Measurements from ENCODE around the gene MAPK1IP1L.

The MAPK1IP1L gene

DNA sequence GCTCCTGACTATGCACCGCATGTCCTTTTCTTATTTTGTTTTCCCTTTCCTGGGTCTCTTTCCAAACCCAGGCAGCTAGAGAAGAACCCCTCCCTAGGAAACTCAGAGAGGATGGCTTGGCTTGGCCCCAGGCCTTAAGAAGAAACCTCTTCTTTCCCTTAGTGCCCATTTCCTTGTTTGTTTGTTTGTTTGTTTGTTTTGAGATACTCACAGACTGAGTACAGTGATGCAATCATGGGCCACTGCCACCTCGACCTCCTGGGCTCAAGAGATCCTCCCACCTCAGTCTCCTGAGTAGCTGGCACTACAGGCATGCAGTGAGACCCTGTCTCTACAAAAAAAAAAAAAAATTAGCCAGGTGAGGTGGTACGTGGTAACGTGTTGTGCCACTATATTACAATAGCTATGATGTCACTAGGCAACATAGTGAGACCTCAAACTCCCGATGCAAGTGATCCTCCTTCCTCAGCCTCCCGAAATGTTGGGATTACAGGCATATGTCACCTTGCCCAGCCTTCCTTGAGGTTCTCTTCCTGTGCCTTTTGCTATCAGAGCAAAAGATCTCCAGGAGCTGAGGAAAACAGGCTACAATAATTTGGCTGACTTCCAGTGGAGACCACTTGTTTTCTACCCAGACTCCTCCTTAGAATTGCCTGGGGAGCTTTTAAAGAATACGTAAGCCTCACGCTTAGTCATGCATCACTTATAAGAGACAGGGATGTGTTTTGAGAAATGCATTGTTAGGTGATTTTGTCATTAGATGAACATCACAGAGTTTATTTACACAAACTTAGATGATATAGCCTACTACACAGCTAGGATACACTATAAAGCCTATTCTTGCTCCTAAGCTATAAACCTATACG is 43.1 kb downstream of the MAPK1IP1L start:
- in situ Hi-C loops (cut with MboI; ENCODE audit: low sequenced_read_pairs), result loop anchor here (10.0 kb wide), 1 partner anchor 60 kb away; no protein-coding TSS in a partner anchor

DNA sequence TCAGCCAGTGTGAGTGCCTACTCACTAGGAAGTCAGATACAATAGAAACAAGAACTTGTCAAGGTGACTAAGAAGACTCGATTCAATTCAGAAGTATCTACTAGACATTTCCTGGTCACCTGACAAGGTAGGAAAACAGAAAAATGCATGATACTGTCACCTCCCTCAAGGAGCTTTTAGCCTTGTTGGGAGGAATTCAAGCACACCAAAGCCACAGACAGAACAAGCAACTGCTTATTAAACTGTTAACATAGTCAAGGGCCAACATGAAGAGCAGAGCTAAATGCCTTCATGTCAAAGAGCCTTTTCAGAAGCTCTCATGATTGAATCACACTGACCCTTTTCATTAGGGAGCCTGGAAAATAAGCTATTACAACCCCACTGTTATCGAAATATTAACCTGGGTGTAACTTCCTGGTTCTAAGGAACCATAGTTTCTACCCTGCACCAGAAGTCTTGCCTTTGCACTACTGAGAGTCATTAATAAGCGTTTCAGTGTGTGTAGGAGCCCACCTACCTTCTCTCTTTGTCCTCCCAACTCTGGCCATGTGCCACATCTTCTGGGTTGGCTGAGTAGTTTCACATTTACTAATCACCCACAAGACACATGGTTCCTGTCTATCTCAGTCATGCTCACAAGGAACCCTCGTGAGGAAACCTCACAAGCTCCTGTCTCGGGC is 46.6 kb downstream of the MAPK1IP1L start:
- in situ Hi-C loops (cut with MboI; ENCODE audit: low sequenced_read_pairs), result loop anchor here (10.0 kb wide), 1 partner anchor 57 kb away; no protein-coding TSS in a partner anchor

GRCh38 chr14:55098561-55098898 is 47.1 kb downstream of the MAPK1IP1L start:
- in situ Hi-C loops (cut with MboI; ENCODE audit: low sequenced_read_pairs), result loop anchor here (10.0 kb wide), 1 partner anchor 56 kb away; no protein-coding TSS in a partner anchor

- in situ Hi-C loops (cut with MboI; ENCODE audit: low sequenced_read_pairs), result loop anchor here (10.0 kb wide), 1 partner anchor 55 kb away; no protein-coding TSS in a partner anchor
Observed at GRCh38 chr14:55099756-55100155, 48.3 kb downstream of the MAPK1IP1L start.

- in situ Hi-C loops (cut with MboI; ENCODE audit: low sequenced_read_pairs), result no loop called here
Observed at GRCh38 chr14:55101698-55102097, 50.3 kb downstream of the MAPK1IP1L start.

DNA sequence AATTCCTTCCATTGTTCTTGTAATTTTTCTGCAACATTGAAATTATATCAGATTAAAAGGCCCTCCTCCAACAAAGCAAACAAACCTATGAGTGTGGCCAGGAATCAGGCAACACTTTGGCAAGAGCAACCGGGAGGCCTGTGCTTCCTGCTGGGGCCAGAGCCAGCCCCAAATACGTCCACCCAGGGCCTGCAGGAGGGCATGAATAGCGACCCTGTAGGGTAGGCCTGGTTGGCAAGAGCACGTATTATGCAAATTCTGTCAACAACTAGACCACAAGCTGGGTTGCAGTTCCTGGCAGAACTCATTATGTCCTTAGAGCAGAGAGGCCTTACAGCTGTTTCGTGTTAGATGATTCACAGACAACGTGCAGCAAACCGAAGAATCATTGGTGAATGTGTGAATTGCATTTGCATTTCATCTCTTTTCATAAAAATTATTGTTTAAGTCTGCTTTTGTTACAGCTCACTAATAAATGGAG is 50.7 kb downstream of the MAPK1IP1L start:
- in situ Hi-C loops (cut with MboI; ENCODE audit: low sequenced_read_pairs), result no loop called here

GRCh38 chr14:55103005-55103640 is 51.7 kb downstream of the MAPK1IP1L start:
- in situ Hi-C loops (cut with MboI; ENCODE audit: low sequenced_read_pairs), result no loop called here

GRCh38 chr14:55103971-55104954 is 52.8 kb downstream of the MAPK1IP1L start:
- in situ Hi-C loops (cut with MboI; ENCODE audit: low sequenced_read_pairs), result no loop called here

DNA sequence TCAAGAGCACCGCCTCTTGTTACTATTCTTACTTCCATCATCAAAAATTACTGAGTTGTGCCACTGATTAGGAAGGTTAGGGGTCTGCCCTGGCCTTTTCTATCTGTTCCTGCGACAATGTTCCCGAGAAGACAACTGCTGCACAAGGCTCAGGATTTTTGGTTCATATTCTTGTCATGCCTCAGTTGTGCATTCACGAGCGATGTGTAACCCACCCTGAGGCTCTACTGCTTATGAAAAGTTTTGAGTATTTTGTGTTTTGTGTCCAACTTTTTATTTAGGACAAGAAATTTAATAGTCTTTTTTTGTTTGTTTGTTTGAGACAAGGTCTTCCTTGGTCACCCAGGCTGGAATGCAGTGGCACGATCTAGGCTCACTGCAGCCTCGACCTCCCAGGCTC is 54.5 kb downstream of the MAPK1IP1L start:
- in situ Hi-C loops (cut with MboI; ENCODE audit: low sequenced_read_pairs), result no loop called here

GRCh38 chr14:55107766-55108554 is 56.5 kb downstream of the MAPK1IP1L start:
- in situ Hi-C loops (cut with MboI; ENCODE audit: low sequenced_read_pairs), result no loop called here

GRCh38 chr14:55109836-55110235 is 58.4 kb downstream of the MAPK1IP1L start:
- in situ Hi-C loops (cut with MboI; ENCODE audit: low sequenced_read_pairs), result no loop called here

DNA sequence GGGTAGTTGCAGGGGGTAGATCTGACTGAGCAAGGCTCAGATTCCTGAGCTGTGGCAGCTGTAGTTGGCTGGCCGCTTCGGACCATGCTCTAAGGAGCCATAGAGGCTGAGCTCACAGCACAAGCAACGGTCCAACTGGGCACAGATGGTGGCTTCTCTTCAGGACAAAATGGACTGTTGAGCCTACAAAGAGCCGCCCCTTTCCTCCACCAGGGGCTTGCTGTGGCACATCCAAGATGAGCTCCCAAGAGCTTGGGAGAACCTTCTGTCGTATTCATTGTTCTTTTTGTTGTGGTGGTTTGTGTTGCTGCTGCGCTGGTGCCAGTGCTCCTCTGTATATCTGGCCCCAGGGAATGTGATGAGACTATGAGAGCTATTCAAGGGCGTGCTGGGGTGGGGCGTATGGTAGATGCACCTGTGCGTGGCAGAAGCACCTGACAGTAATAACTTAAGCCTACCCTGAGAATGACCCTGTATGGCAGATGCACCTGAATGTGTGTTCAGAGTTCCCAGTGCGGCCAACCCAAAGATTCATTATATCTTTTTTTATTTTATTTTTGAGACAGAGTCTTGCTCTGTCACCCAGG is 59.8 kb downstream of the MAPK1IP1L start:
- in situ Hi-C loops (cut with MboI; ENCODE audit: low sequenced_read_pairs), result no loop called here

GRCh38 chr14:55114720-55115119 is 63.3 kb downstream of the MAPK1IP1L start:
- in situ Hi-C loops (cut with MboI; ENCODE audit: low sequenced_read_pairs), result no loop called here

- in situ Hi-C loops (cut with MboI; ENCODE audit: low sequenced_read_pairs), result no loop called here
Observed at GRCh38 chr14:55115460-55115859, 64.0 kb downstream of the MAPK1IP1L start.

GRCh38 chr14:55115861-55116245 is 64.4 kb downstream of the MAPK1IP1L start:
- in situ Hi-C loops (cut with MboI; ENCODE audit: low sequenced_read_pairs), result no loop called here

- in situ Hi-C loops (cut with MboI; ENCODE audit: low sequenced_read_pairs), result no loop called here
Observed at GRCh38 chr14:55116246-55117030, 65.0 kb downstream of the MAPK1IP1L start.

DNA sequence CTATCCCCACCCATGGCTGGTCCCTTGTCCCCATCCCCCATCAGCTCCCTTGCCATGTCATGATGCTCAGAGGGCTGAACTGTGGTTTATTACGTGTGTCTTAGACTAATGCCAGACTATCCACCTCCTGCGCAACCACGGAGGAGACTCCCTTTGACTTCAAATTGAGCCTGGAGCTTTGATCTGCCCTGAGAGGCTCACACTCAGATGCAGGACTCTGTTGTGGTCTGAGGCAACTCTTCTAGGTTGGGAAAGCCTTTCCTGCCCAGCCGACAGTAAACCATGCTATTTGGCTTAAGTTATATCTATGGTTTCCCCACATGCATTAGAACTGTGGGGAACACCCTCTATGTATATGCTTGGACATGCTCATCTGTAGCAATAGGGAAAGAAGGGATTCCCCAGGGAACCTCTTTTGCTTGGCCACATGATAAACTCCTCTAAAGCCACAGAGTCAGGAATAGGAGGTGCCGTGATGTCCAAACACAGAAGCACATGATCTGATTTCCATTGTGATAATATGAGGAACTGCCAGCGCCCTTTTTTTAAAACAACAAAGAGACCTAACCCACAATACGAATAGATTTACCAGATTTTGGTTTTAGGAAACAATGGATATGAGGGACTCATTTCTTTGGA is 66.5 kb downstream of the MAPK1IP1L start:
- in situ Hi-C loops (cut with MboI; ENCODE audit: low sequenced_read_pairs), result no loop called here

- in situ Hi-C loops (cut with MboI; ENCODE audit: low sequenced_read_pairs), result no loop called here
Observed at GRCh38 chr14:55118761-55119160, 67.3 kb downstream of the MAPK1IP1L start.

Measured in HL-60/S4 (cell line).